HepG2 (cell line): ENCODE measurements around the gene CDR2L. TPM values are rescaled to one million over a fixed set of nuclear protein-coding genes. Genes with fewer than 3 reads are reported as not detected.

ENCODE experiments used
- ATAC-seq: fragments of 200-7000 bp; cut with Tn5 transposase; 3 replicates; pipeline ENCODE4 v1.9.1; 2020; ENCODE audit warnings: mild to moderate bottlenecking, moderate library complexity
- BruUV-seq: library from RNA; stranded (reverse); fragments of 400-500 nt; replicated peaks from 2 replicates; lab custom pipeline; 2021; lab: Mats Ljungman, UMichigan
- CTCF ChIA-PET: fragments of 300-600 bp; formaldehyde crosslinking; extraction: SDS; loops from one replicate; lab custom pipeline; 2021; ENCODE audit warnings: low total read pairs, inconsistent platforms, low intra/inter-chr PET ratio; lab: Yijun Ruan, JAX
- POLR2A ChIA-PET: fragments of 350-600 bp; sonication (Branson Sonifier 250); formaldehyde crosslinking; loops from one replicate; lab custom pipeline; 2020; ENCODE audit warnings: antibody characterized with exemption, inconsistent platforms; lab: Yijun Ruan, JAX
- DNase-seq: peaks from one replicate; pipeline ENCODE4 v3.0.0-alpha.2; 2015; ENCODE audit warnings: low spot score
- FAIRE-seq: peaks from 3 replicates; lab custom pipeline; 2011; peaks lifted over from hg19 to GRCh38; lab: Jason Lieb, UNC
- H2AFZ ChIP-seq: one replicate; pipeline ENCODE4 v1.6.1; 2011; ENCODE audit warnings: low read length, inconsistent platforms
- H3K27ac ChIP-seq: fragments of 300-600 bp; 3 replicates; pipeline ENCODE4 v1.8.0; 2011; ENCODE audit warnings: mixed run types, mild to moderate bottlenecking, mixed read lengths, low read length, inconsistent platforms; ENCODE audit not compliant: insufficient read depth; ENCODE audit errors: extremely low read length
- H3K27me3 ChIP-seq, 2 experiments: fragments of 200-600 bp in 1 of 2; 2 replicates in 1 of 2; 3 replicates in 1 of 2; pipeline versions ENCODE4 v1.6.0 to v1.8.0; 2011; ENCODE audit warnings: low read length in 2 of 2, mild to moderate bottlenecking in 2 of 2, moderate library complexity in 2 of 2, inconsistent platforms in 1 of 2; ENCODE audit not compliant: insufficient read depth in 2 of 2, control insufficient read depth in 1 of 2
- H3K36me3 ChIP-seq, 2 experiments: fragments of 200-600 bp in 1 of 2; replicated peaks in 1 of 2; 2 replicates in 1 of 2; 3 replicates in 1 of 2; pipeline versions ENCODE4 v1.5.1 to v1.8.0; 2011; ENCODE audit warnings: low read length in 2 of 2, inconsistent platforms in 1 of 2; ENCODE audit not compliant: insufficient read depth in 2 of 2, control insufficient read depth in 1 of 2
- H3K4me1 ChIP-seq: 2 replicates; pipeline ENCODE4 v1.5.1; 2012; ENCODE audit warnings: low read length, inconsistent platforms; ENCODE audit not compliant: insufficient read depth
- H3K4me2 ChIP-seq: 2 replicates; pipeline ENCODE4 v1.6.0; 2011; ENCODE audit warnings: low read depth, low read length, inconsistent platforms
- H3K4me3 ChIP-seq, 3 experiments: fragments of 200-600 bp in 1 of 3; sonication (generic), shearing (Covaris generic) in 1 of 3; replicated peaks in 1 of 3; 2 replicates each; pipeline ENCODE4 v1.5.1; 2011 to 2016; ENCODE audit warnings: low read length in 3 of 3, inconsistent platforms in 2 of 3, low read depth in 2 of 3, mild to moderate bottlenecking in 2 of 3, control low read depth in 1 of 3, mixed read lengths in 1 of 3; ENCODE audit not compliant: insufficient read depth in 1 of 3
- H3K79me2 ChIP-seq: one replicate; pipeline ENCODE4 v1.6.1; 2011; ENCODE audit warnings: low read length, inconsistent platforms; ENCODE audit not compliant: insufficient read depth
- H3K9ac ChIP-seq: 2 replicates; pipeline ENCODE4 v1.6.0; 2011; ENCODE audit warnings: mild to moderate bottlenecking, low read depth, low read length, inconsistent platforms; ENCODE audit not compliant: insufficient read depth
- H3K9me3 ChIP-seq: 2 replicates; pipeline ENCODE4 v1.5.1; 2012; ENCODE audit warnings: mild to moderate bottlenecking, low read length
- H4K20me1 ChIP-seq: 2 replicates; pipeline ENCODE4 v1.6.0; 2011; ENCODE audit warnings: inconsistent platforms, mild to moderate bottlenecking, low read length, moderate library complexity; ENCODE audit not compliant: insufficient read depth
- BCL6 ChIP-seq: IDR thresholded peaks from 2 replicates; pipeline ENCODE4 v1.6.1; 2016; ENCODE audit warnings: missing genetic modification reagents, missing compliant biosample characterization
- SALL1 ChIP-seq: sonication (generic); formaldehyde crosslinking; IDR thresholded peaks from 2 replicates; pipeline ENCODE4 v1.8.0; 2022; ENCODE audit warnings: mild to moderate bottlenecking, missing genetic modification reagents
- SAP130 ChIP-seq: IDR thresholded peaks from 2 replicates; pipeline ENCODE4 v1.6.1; 2016; ENCODE audit warnings: low read depth
- SOX13 ChIP-seq, 3 experiments: fragments of 450-650 bp in 1 of 3; sonication (generic) in 1 of 3; formaldehyde crosslinking in 1 of 3; IDR thresholded peaks in 2 of 3; conservative IDR thresholded peaks in 1 of 3; 2 replicates each; pipeline versions ENCODE4 v1.5.0 to v1.6.1; 2016 to 2020; ENCODE audit warnings: antibody characterized with exemption in 1 of 3, mild to moderate bottlenecking in 1 of 3, missing compliant biosample characterization in 1 of 3, missing genetic modification reagents in 1 of 3, moderate library complexity in 1 of 3
- TGIF2 ChIP-seq: IDR thresholded peaks from 2 replicates; pipeline ENCODE4 v1.6.1; 2016; ENCODE audit warnings: control low read depth, missing compliant biosample characterization
- TOE1 ChIP-seq: sonication (generic); formaldehyde crosslinking; IDR thresholded peaks from 2 replicates; pipeline ENCODE4 v1.4.0; 2020; ENCODE audit warnings: mild to moderate bottlenecking, missing genetic modification reagents
- ZNF264 ChIP-seq: sonication (generic); formaldehyde crosslinking; IDR thresholded peaks from 2 replicates; pipeline ENCODE4 v1.4.0; 2020; ENCODE audit warnings: missing genetic modification reagents
- ZNF337 ChIP-seq: sonication (generic); formaldehyde crosslinking; IDR thresholded peaks from 2 replicates; pipeline ENCODE4 v1.5.1; 2020; ENCODE audit warnings: missing genetic modification reagents, low read depth, mild to moderate bottlenecking, borderline replicate concordance
- ZNF724P ChIP-seq: sonication (generic); formaldehyde crosslinking; IDR thresholded peaks from 2 replicates; pipeline ENCODE4 v1.8.0; 2022; ENCODE audit warnings: missing genetic modification reagents, borderline replicate concordance
- WGBS: methylation state at CpG from one replicate; pipeline ENCODE4 v1.1.6; 2017; ENCODE audit warnings: low lambda C conversion rate; 5-methylcytosine and 5-hydroxymethylcytosine counted together
- in situ Hi-C: cut with HindIII; loops from 2 replicates; pipeline ENCODE4 v1.10.0; 2017; ENCODE audit warnings: low pct_unique_long_range_greater_than_20kb; ENCODE audit not compliant: extremely low pct_ligation_motif_present
- intact Hi-C: fragments of 100-400 bp; cut with micrococcal nuclease; formaldehyde crosslinking; loops from one replicate; pipeline ENCODE4 v1.10.0; 2022; ENCODE audit not compliant: unreplicated experiment
- polyA plus RNA-seq, 8 experiments: library from polyadenylated mRNA; depleted of rRNA in 3 of 8; stranded (reverse) in 7 of 8; unstranded in 1 of 8; fragments of >200 nt; fragmentation: Illumina TruSeq in 4 of 8; extraction: Trizol in 4 of 8; gene quantifications; 2 replicates each; pipeline versions ENCODE4 v1.2.1 to v1.2.3, GENCODE V29; 2011 to 2016; ENCODE audit warnings: low read depth in 4 of 8, missing spikeins in 1 of 8, mixed read lengths in 1 of 8; ENCODE audit not compliant: insufficient read depth in 1 of 8
- total RNA-seq, 5 experiments: library from RNA; depleted of rRNA; stranded (reverse); fragments of >200 nt; fragmentation: Illumina TruSeq; extraction: Trizol; gene quantifications; 2 replicates each; pipeline ENCODE4 v1.2.3, GENCODE V29; 2016; ENCODE audit warnings: low read depth in 1 of 5
- TF ChIP-seq, protein P1 (sequence below): sonication (generic); formaldehyde crosslinking; IDR thresholded peaks from 2 replicates; pipeline ENCODE4 v1.5.1; 2020; ENCODE audit warnings: missing genetic modification reagents, mild to moderate bottlenecking, borderline replicate concordance
- TF ChIP-seq, protein P2 (sequence below): IDR thresholded peaks from 2 replicates; pipeline ENCODE4 v1.6.1; 2016; ENCODE audit warnings: low read depth
- TF ChIP-seq, protein P3 (sequence below), 2 experiments: sonication (generic) in 1 of 2; formaldehyde crosslinking in 1 of 2; IDR thresholded peaks; 2 replicates each; pipeline versions ENCODE4 v1.4.0 to v1.6.1; 2018 to 2020; ENCODE audit warnings: missing genetic modification reagents in 2 of 2, borderline replicate concordance in 1 of 2, low read depth in 1 of 2, mild to moderate bottlenecking in 1 of 2, missing biosample characterization in 1 of 2
- TF ChIP-seq, protein P4 (sequence below): sonication (generic); formaldehyde crosslinking; IDR thresholded peaks from 2 replicates; pipeline ENCODE4 v1.4.0; 2020; ENCODE audit warnings: low read depth, mild to moderate bottlenecking, missing genetic modification reagents

The CDR2L gene
- total and polyA plus RNA-seq, 2 of the 13 experiments (the other 11 are each of a cell fraction or from before 2014, with no cell fraction given) = 1.9 to 2.1 TPM

DNA sequence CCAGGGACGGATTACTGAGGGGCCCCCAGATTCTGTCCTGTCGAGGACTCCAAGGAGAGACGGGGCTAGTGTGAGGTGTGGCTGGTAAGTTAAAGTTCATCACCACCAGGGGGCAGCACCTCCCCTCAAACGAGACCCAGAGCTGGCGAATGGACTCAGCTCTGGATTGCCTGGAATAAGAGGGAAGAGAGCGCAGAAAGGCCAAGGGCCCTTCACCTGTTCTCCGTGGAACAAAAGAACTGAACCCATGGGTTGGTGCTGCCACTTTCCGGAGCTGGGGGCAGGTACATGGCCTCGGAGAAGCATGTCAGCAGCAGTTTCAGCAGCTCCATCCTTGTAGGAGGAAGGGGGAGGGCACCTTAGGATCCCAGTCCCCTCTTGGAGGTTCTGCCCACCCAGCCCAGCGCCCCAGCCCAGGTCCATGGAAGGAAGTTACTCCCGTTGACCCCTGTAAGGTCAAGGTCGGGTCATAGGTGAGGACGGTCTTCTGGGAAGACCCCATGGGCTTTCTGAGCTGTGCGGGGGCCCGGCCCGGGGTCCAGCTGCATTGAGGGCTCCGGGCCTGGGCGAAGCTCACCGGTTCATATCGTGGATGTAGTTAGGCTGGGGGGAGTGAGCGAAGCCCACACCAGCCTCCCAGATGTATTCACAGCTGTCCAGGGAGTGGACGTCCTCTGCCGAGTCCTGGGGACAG lies 25.6 kb upstream of the CDR2L start:
- no peak overlapping the region for H3K27ac ChIP-seq
- peak; percentile 70 for ATAC-seq
- H3K4me2 ChIP-seq = no peak overlapping the region
- BruUV-seq = no TSS peak
- peak; percentile 98 for FAIRE-seq
- intact Hi-C loops = loop anchor here (1.0 to 5.0 kb wide), 4 partner anchors 20 to 170 kb away; no protein-coding TSS in a partner anchor
- peak; percentile 85 for DNase-seq
- ChIA-PET POLR2A (interaction anchor here (0.7 to 5.2 kb wide), 14 partner anchors 9 to 243 kb away, joined by 3 to 94 read pairs (median 8); partner anchors contain the start of genes ARMC7, CDR2L, FDXR and HID1), CTCF (interaction anchor here (0.8 to 2.6 kb wide), 7 partner anchors 39 to 130 kb away, joined by 3 to 44 read pairs (median 4); partner anchors contain the start of genes MRPL58, OTOP2 and USH1G)
- H3K79me2 ChIP-seq = no peaks in the 10 kb centered on the region
- H3K9ac ChIP-seq = no peak overlapping the region
- in situ Hi-C loops = loop anchor here (5.0 to 10.0 kb wide), 2 partner anchors 45 to 453 kb away; no protein-coding TSS in a partner anchor
- WGBS = 36% methylated on average over 17 of the region's 23 CpGs
- H3K4me1 ChIP-seq = peaks cover 6% of the 10 kb centered on the region; the same call in 1 of the 2 replicates
- no peak overlapping the region for H3K4me3 ChIP-seq
- no peaks in the 10 kb centered on the region; a peak in 2 of 5 replicates for H3K27me3 ChIP-seq
- no peaks in the 10 kb centered on the region for H3K36me3 ChIP-seq
- no peaks in the 10 kb centered on the region for H3K9me3 ChIP-seq
- H2AFZ ChIP-seq = no peak overlapping the region
- H4K20me1 ChIP-seq = no peaks in the 10 kb centered on the region
- TF ChIP-seq SAP130 = peak; percentile 38; the same call in 1 of the 2 replicates
- 0 out of 2 replicates have a peak, but pooled peaks have one; percentile 37 for TF ChIP-seq TGIF2
- TF ChIP-seq TOE1 (CRISPR knock-in tag) = no peak
- 0 out of 2 replicates have a peak, but pooled peaks have one; percentile 15 for TF ChIP-seq BCL6
- TF ChIP-seq, protein P1, sequence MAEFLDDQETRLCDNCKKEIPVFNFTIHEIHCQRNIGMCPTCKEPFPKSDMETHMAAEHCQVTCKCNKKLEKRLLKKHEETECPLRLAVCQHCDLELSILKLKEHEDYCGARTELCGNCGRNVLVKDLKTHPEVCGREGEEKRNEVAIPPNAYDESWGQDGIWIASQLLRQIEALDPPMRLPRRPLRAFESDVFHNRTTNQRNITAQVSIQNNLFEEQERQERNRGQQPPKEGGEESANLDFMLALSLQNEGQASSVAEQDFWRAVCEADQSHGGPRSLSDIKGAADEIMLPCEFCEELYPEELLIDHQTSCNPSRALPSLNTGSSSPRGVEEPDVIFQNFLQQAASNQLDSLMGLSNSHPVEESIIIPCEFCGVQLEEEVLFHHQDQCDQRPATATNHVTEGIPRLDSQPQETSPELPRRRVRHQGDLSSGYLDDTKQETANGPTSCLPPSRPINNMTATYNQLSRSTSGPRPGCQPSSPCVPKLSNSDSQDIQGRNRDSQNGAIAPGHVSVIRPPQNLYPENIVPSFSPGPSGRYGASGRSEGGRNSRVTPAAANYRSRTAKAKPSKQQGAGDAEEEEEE (CRISPR knock-in tag) = no peak
- TF ChIP-seq, protein P2, sequence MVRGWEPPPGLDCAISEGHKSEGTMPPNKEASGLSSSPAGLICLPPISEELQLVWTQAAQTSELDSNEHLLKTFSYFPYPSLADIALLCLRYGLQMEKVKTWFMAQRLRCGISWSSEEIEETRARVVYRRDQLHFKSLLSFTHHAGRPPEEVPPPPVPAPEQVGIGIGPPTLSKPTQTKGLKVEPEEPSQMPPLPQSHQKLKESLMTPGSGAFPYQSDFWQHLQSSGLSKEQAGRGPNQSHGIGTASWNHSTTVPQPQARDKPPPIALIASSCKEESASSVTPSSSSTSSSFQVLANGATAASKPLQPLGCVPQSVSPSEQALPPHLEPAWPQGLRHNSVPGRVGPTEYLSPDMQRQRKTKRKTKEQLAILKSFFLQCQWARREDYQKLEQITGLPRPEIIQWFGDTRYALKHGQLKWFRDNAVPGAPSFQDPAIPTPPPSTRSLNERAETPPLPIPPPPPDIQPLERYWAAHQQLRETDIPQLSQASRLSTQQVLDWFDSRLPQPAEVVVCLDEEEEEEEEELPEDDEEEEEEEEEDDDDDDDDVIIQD (CRISPR knock-in tag) = no peak
- TF ChIP-seq, protein P3, sequence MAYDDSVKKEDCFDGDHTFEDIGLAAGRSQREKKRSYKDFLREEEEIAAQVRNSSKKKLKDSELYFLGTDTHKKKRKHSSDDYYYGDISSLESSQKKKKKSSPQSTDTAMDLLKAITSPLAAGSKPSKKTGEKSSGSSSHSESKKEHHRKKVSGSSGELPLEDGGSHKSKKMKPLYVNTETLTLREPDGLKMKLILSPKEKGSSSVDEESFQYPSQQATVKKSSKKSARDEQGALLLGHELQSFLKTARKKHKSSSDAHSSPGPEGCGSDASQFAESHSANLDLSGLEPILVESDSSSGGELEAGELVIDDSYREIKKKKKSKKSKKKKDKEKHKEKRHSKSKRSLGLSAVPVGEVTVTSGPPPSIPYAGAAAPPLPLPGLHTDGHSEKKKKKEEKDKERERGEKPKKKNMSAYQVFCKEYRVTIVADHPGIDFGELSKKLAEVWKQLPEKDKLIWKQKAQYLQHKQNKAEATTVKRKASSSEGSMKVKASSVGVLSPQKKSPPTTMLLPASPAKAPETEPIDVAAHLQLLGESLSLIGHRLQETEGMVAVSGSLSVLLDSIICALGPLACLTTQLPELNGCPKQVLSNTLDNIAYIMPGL (CRISPR knock-in tag; IDR thresholded peaks at IDR 0.05; ENCODE audit: borderline replicate concordance in 1 of 2, low read depth in 1 of 2) = peak in 1 of 2 experiments; percentile 83; a peak in 1 of 4 replicates
- TF ChIP-seq, protein P4, sequence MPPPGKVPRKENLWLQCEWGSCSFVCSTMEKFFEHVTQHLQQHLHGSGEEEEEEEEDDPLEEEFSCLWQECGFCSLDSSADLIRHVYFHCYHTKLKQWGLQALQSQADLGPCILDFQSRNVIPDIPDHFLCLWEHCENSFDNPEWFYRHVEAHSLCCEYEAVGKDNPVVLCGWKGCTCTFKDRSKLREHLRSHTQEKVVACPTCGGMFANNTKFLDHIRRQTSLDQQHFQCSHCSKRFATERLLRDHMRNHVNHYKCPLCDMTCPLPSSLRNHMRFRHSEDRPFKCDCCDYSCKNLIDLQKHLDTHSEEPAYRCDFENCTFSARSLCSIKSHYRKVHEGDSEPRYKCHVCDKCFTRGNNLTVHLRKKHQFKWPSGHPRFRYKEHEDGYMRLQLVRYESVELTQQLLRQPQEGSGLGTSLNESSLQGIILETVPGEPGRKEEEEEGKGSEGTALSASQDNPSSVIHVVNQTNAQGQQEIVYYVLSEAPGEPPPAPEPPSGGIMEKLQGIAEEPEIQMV (CRISPR knock-in tag) = 0 out of 2 replicates have a peak, but pooled peaks have one; percentile 46
- no peak for TF ChIP-seq ZNF724P (CRISPR knock-in tag)
- no peak for TF ChIP-seq ZNF337
- 0 out of 2 replicates have a peak, but pooled peaks have one; percentile 36 for TF ChIP-seq ZNF264 (CRISPR knock-in tag)
- peak; percentile 46; the same call in 1 of the 2 replicates for TF ChIP-seq SALL1 (CRISPR knock-in tag)
- TF ChIP-seq SOX13 (IDR thresholded peaks at IDR 0.05) = no peak
- TF ChIP-seq SOX13 (CRISPR knock-in tag; conservative IDR thresholded peaks at IDR 0.05 in 1 of 2, IDR thresholded peaks at IDR 0.05 in 1 of 2) = no peak
